H9 (cell line): ENCODE results near the gene IGBP1. TPM values are rescaled to one million over a fixed set of nuclear protein-coding genes. Genes with fewer than 3 reads are reported as not detected.

Source experiments
- DNase-seq: peaks from one replicate; pipeline ENCODE4 v3.0.0-alpha.2; 2017
- H2AFZ ChIP-seq: one replicate; pipeline ENCODE4 v1.6.1; 2013; ENCODE audit warnings: mild to moderate bottlenecking, low read length, control low read depth, moderate library complexity
- H2AK5ac ChIP-seq: 2 replicates; pipeline ENCODE4 v1.6.1; 2013; ENCODE audit warnings: low read length, control low read depth, mixed read lengths; ENCODE audit not compliant: insufficient read length
- H2BK120ac ChIP-seq: one replicate; pipeline ENCODE4 v1.6.1; 2013; ENCODE audit warnings: low read depth, mild to moderate bottlenecking, low read length, control low read depth, inconsistent platforms; ENCODE audit not compliant: poor library complexity, severe bottlenecking
- H2BK12ac ChIP-seq: 2 replicates; pipeline ENCODE4 v1.6.1; 2013; ENCODE audit warnings: low read length, control low read depth, mixed read lengths, low read depth; ENCODE audit not compliant: insufficient read length
- H2BK15ac ChIP-seq: 2 replicates; pipeline ENCODE4 v1.6.1; 2013; ENCODE audit warnings: low read depth, low read length, control low read depth
- H2BK20ac ChIP-seq: one replicate; pipeline ENCODE4 v1.6.1; 2013; ENCODE audit warnings: low read depth, mild to moderate bottlenecking, low read length, control low read depth, inconsistent platforms; ENCODE audit not compliant: poor library complexity, severe bottlenecking
- H2BK5ac ChIP-seq: 2 replicates; pipeline ENCODE4 v1.6.1; 2013; ENCODE audit warnings: low read length, control low read depth, mixed read lengths; ENCODE audit not compliant: insufficient read length
- H3K14ac ChIP-seq: 2 replicates; pipeline ENCODE4 v1.6.1; 2013; ENCODE audit warnings: low read length, control low read depth; ENCODE audit not compliant: insufficient read depth
- H3K18ac ChIP-seq: 2 replicates; pipeline ENCODE4 v1.6.1; 2013; ENCODE audit warnings: low read depth, mild to moderate bottlenecking, mixed read lengths, low read length, control low read depth; ENCODE audit not compliant: insufficient read length
- H3K23ac ChIP-seq: 2 replicates; pipeline ENCODE4 v1.6.1; 2013; ENCODE audit warnings: low read length, control low read depth, mixed read lengths, low read depth; ENCODE audit not compliant: insufficient read length
- H3K23me2 ChIP-seq: 2 replicates; pipeline ENCODE4 v1.6.1; 2013; ENCODE audit warnings: low read depth, mild to moderate bottlenecking, mixed read lengths, low read length, control low read depth; ENCODE audit not compliant: insufficient read length, poor library complexity, severe bottlenecking
- H3K27ac ChIP-seq: 2 replicates; pipeline ENCODE4 v1.5.1; 2013; ENCODE audit warnings: low read length, control low read depth, mixed read lengths, low read depth; ENCODE audit not compliant: insufficient read length
- H3K27me3 ChIP-seq: 2 replicates; pipeline ENCODE4 v1.6.1; 2013; ENCODE audit warnings: low read length, control low read depth, inconsistent platforms; ENCODE audit not compliant: insufficient read depth
- H3K4ac ChIP-seq: 2 replicates; pipeline ENCODE4 v1.6.1; 2013; ENCODE audit warnings: low read depth, mild to moderate bottlenecking, control low read depth, inconsistent platforms, low read length, moderate library complexity
- H3K4me1 ChIP-seq: 2 replicates; pipeline ENCODE4 v1.6.1; 2013; ENCODE audit warnings: low read length, control low read depth, inconsistent platforms; ENCODE audit not compliant: insufficient read depth
- H3K4me2 ChIP-seq: 2 replicates; pipeline ENCODE4 v1.6.1; 2013; ENCODE audit warnings: low read length, control low read depth, mixed read lengths; ENCODE audit not compliant: insufficient read length, insufficient read depth
- H3K56ac ChIP-seq: 2 replicates; pipeline ENCODE4 v1.6.1; 2013; ENCODE audit warnings: low read depth, mild to moderate bottlenecking, mixed read lengths, low read length, control low read depth; ENCODE audit not compliant: insufficient read length
- H3K79me1 ChIP-seq: 2 replicates; pipeline ENCODE4 v1.6.1; 2013; ENCODE audit warnings: low read depth, mild to moderate bottlenecking, moderate library complexity, low read length, control low read depth, inconsistent platforms; ENCODE audit not compliant: insufficient read depth, poor library complexity, severe bottlenecking
- H3K79me2 ChIP-seq: 2 replicates; pipeline ENCODE4 v1.6.1; 2013; ENCODE audit warnings: low read length, control low read depth, inconsistent platforms; ENCODE audit not compliant: insufficient read depth
- H3K9ac ChIP-seq: 2 replicates; pipeline ENCODE4 v1.6.1; 2013; ENCODE audit warnings: low read length, control low read depth, mixed read lengths; ENCODE audit not compliant: insufficient read length; ENCODE audit errors: extremely low read depth
- H3K9me3 ChIP-seq: one replicate; pipeline ENCODE4 v1.6.1; 2013; ENCODE audit warnings: low read depth, low read length, inconsistent platforms; ENCODE audit not compliant: control insufficient read depth
- H3T11ph ChIP-seq: one replicate; pipeline ENCODE4 v1.6.1; 2013; ENCODE audit warnings: mild to moderate bottlenecking, low read length, control low read depth, inconsistent platforms
- H4K20me1 ChIP-seq: one replicate; pipeline ENCODE4 v1.6.1; 2013; ENCODE audit not compliant: control insufficient read depth, insufficient read length, insufficient read depth
- H4K5ac ChIP-seq: 2 replicates; pipeline ENCODE4 v1.6.1; 2013; ENCODE audit warnings: low read depth, mild to moderate bottlenecking, mixed read lengths, low read length, control low read depth; ENCODE audit not compliant: insufficient read length
- H4K8ac ChIP-seq: replicated peaks from 2 replicates; pipeline ENCODE4 v1.6.1; 2013; ENCODE audit warnings: low read length, control low read depth, mixed read lengths, low read depth; ENCODE audit not compliant: insufficient read length
- H4K91ac ChIP-seq: 2 replicates; pipeline ENCODE4 v1.6.1; 2013; ENCODE audit warnings: low read depth, mild to moderate bottlenecking, moderate library complexity, mixed read lengths, low read length, control low read depth; ENCODE audit not compliant: insufficient read length
- H3K27ac Mint-ChIP-seq, 3 experiments: 2 replicates in 2 of 3; 3 replicates in 1 of 3; pipeline ENCODE4 v1.8.0; 2020 to 2021; ENCODE audit warnings: mixed read lengths in 3 of 3, mild to moderate bottlenecking in 1 of 3, moderate library complexity in 1 of 3
- H3K27me3 Mint-ChIP-seq: 2 replicates; pipeline ENCODE4 v1.8.0; 2021; ENCODE audit warnings: low read depth, mild to moderate bottlenecking, moderate library complexity, mixed read lengths
- H3K36me3 Mint-ChIP-seq, 3 experiments: 2 replicates in 2 of 3; 3 replicates in 1 of 3; pipeline ENCODE4 v1.8.0; 2020 to 2021; ENCODE audit warnings: low read depth in 3 of 3, mixed read lengths in 3 of 3; ENCODE audit not compliant: insufficient read depth in 1 of 3
- H3K4me1 Mint-ChIP-seq, 2 experiments: 2 replicates each; pipeline ENCODE4 v1.8.0; 2020; ENCODE audit warnings: mixed read lengths in 2 of 2
- H3K4me3 Mint-ChIP-seq, 2 experiments: 2 replicates in 1 of 2; 3 replicates in 1 of 2; pipeline ENCODE4 v1.8.0; 2020 to 2021; ENCODE audit warnings: mild to moderate bottlenecking in 2 of 2, mixed read lengths in 2 of 2, moderate library complexity in 1 of 2
- H3K9me3 Mint-ChIP-seq, 2 experiments: 2 replicates in 1 of 2; 3 replicates in 1 of 2; pipeline ENCODE4 v1.8.0; 2020; ENCODE audit warnings: mild to moderate bottlenecking in 2 of 2, mixed read lengths in 2 of 2, moderate library complexity in 1 of 2
- WGBS: extraction: QIAGEN DNeasy Blood & Tissue Kit; methylation state at CpG from one replicate; pipeline ENCODE4 v1.1.7; 2013; ENCODE audit warnings: missing lambda C conversion rate, low lambda C conversion rate, mixed read lengths; ENCODE audit not compliant: insufficient read length; ENCODE audit errors: extremely low coverage; 5-methylcytosine and 5-hydroxymethylcytosine counted together
- total RNA-seq: library from RNA; stranded (reverse); gene quantifications from 2 replicates; pipeline ENCODE4 v1.2.1, GENCODE V29; 2021
- TF ChIP-seq, protein P1 (sequence below): fragments of 200-600 bp; sonication (generic); conservative IDR thresholded peaks from 3 replicates; pipeline ENCODE4 v1.8.0; 2021; ENCODE audit warnings: antibody characterized with exemption, mild to moderate bottlenecking

Gene IGBP1
- total RNA-seq, 1 experiment from 2014 or later: 45.0 TPM

DNA sequence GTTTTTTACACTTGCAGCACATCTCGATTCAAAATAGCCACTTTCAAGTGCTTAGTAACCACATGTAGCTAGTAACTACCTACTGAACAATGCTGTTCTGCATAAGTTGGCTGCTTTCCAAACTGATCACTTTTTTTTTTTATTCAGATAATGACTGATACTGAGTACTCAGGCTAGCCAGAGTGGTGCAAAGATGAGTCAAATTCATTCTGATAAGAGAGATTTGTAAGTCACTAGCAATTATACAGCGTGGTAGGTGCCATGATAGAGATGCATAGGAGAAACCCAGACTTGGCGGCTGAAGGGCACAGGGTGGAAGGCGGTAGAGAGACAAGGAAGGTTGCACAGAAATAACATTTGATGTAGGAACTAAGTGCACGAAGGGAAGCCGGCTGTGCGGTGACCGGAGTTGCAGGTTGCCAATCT lies 357 bp upstream of the IGBP1 start:
- Histone ChIP-seq H3K14ac (no peak overlapping the region), H3K9me3 (peaks cover 32% of the 10 kb centered on the region), H2BK12ac (no peak overlapping the region), H2BK20ac (no peak overlapping the region), H2BK15ac (no peak overlapping the region), H2AK5ac (no peak overlapping the region), H4K8ac (no peak overlapping the region), H2BK120ac (no peak overlapping the region), H3K23me2 (peaks cover 3% of the 10 kb centered on the region), H4K5ac (no peak overlapping the region), H3K79me2 (peaks cover 2% of the 10 kb centered on the region; the same call in 1 of the 2 replicates), H2BK5ac (no peak overlapping the region), H3K9ac (peak overlapping the region; percentile 34), H3K4me2 (peak overlapping the region; percentile 61), H4K20me1 (no peaks in the 10 kb centered on the region), H3K18ac (no peak overlapping the region), H3K4me1 (peaks cover 3% of the 10 kb centered on the region; the same call in 1 of the 2 replicates), H3K27me3 (no peaks in the 10 kb centered on the region), H3T11ph (no peak overlapping the region), H3K27ac (no peak overlapping the region), H3K79me1 (no peaks in the 10 kb centered on the region), H3K4ac (no peak overlapping the region), H4K91ac (no peak overlapping the region), H2AFZ (peak overlapping the region; percentile 42), H3K56ac (no peak overlapping the region), H3K23ac (no peak overlapping the region)
- TF ChIP-seq, protein P1, sequence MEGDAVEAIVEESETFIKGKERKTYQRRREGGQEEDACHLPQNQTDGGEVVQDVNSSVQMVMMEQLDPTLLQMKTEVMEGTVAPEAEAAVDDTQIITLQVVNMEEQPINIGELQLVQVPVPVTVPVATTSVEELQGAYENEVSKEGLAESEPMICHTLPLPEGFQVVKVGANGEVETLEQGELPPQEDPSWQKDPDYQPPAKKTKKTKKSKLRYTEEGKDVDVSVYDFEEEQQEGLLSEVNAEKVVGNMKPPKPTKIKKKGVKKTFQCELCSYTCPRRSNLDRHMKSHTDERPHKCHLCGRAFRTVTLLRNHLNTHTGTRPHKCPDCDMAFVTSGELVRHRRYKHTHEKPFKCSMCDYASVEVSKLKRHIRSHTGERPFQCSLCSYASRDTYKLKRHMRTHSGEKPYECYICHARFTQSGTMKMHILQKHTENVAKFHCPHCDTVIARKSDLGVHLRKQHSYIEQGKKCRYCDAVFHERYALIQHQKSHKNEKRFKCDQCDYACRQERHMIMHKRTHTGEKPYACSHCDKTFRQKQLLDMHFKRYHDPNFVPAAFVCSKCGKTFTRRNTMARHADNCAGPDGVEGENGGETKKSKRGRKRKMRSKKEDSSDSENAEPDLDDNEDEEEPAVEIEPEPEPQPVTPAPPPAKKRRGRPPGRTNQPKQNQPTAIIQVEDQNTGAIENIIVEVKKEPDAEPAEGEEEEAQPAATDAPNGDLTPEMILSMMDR: no peak
- peak overlapping the region; percentile 87 to 96 (median 94); a peak in 5 of 7 replicates for H3K27ac Mint-ChIP-seq
- no CpG with 5 or more reads among the region's 8 CpGs for WGBS
- peak overlapping the region; percentile 98 to 99 for H3K4me3 Mint-ChIP-seq
- no peaks in the 10 kb centered on the region for H3K27me3 Mint-ChIP-seq
- H3K4me1 Mint-ChIP-seq: peaks cover 35 to 51% of the 10 kb centered on the region in 2 experiments
- H3K36me3 Mint-ChIP-seq: peaks cover 20 to 29% (median 28%) of the 10 kb centered on the region in 3 experiments
- DNase-seq: no peak
- peaks cover 71 to 75% of the 10 kb centered on the region in 2 experiments for H3K9me3 Mint-ChIP-seq
